Activated T-cell treated with anti-CD3 and anti-CD28 coated beads, Interleukin-2, amount 50 U/mL, for 24 hours (primary cell): ENCODE measurements around the gene INSRR.

Source experiments
- DNase-seq: peaks from one replicate; pipeline ENCODE4 v3.0.0-alpha.2; 2020
- H3K27ac Mint-ChIP-seq: 2 replicates; pipeline ENCODE4 v1.8.0; 2020; ENCODE audit warnings: mild to moderate bottlenecking, mixed read lengths
- H3K27me3 Mint-ChIP-seq: 2 replicates; pipeline ENCODE4 v1.8.0; 2020; ENCODE audit warnings: mixed read lengths
- H3K36me3 Mint-ChIP-seq: 2 replicates; pipeline ENCODE4 v1.8.0; 2020; ENCODE audit warnings: low read depth, mixed read lengths
- H3K4me1 Mint-ChIP-seq: 2 replicates; pipeline ENCODE4 v1.8.0; 2020; ENCODE audit warnings: low read depth, mixed read lengths
- H3K4me3 Mint-ChIP-seq: 2 replicates; pipeline ENCODE4 v1.8.0; 2020; ENCODE audit warnings: mild to moderate bottlenecking, moderate library complexity, mixed read lengths
- H3K9me3 Mint-ChIP-seq: 2 replicates; pipeline ENCODE4 v1.8.0; 2020; ENCODE audit warnings: mixed read lengths

Gene INSRR

GRCh38 chr1:156898161-156898566 lies 39.2 kb upstream of the INSRR start:
- no peak for DNase-seq
- peak overlapping the region; percentile 39 for H3K27ac Mint-ChIP-seq

GRCh38 chr1:156897078-156897825 lies 38.3 kb upstream of the INSRR start:
- Mint-ChIP-seq H3K36me3 (no peaks in the 10 kb centered on the region), H3K27ac (no peak overlapping the region), H3K9me3 (no peaks in the 10 kb centered on the region), H3K27me3 (peaks cover 63% of the 10 kb centered on the region), H3K4me1 (peaks cover 13% of the 10 kb centered on the region), H3K4me3 (no peak overlapping the region)
- no peak for DNase-seq

More at GRCh38 chr1:156898161-156898566, 39.2 kb upstream of the INSRR start:
- no peaks in the 10 kb centered on the region for H3K36me3 Mint-ChIP-seq
- H3K4me1 Mint-ChIP-seq = peaks cover 6% of the 10 kb centered on the region
- H3K4me3 Mint-ChIP-seq = no peak overlapping the region
- H3K9me3 Mint-ChIP-seq = no peaks in the 10 kb centered on the region
- peaks cover 55% of the 10 kb centered on the region for H3K27me3 Mint-ChIP-seq

DNA sequence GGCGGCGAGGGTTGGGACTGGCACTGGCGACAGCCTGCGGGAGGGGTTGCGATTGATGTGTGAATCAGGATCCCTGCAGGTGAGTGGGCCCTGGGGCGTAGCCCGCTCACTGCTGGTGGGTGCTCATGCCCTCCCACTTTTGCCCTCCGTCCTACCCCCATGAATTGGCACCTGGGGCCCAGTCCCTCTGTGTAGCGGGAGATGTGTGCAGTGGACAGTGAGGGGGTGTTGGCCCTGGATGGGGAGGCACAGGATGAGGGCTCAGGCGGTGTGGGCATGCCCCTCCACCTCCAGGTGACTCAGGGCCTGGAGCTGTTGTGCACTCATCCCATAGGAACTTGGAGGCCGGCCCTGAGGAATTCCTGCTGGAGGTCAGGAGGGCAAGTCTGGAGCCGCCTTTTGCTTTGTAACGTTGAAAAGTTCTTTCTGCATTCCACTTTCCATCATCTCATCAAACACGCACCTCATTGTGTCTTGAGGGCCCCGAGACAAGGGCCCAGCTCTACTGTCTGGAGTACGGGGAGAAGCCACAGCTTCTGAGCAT lies 37.6 kb upstream of the INSRR start:
- Mint-ChIP-seq H3K9me3 (no peaks in the 10 kb centered on the region), H3K4me3 (no peak overlapping the region), H3K4me1 (peaks cover 19% of the 10 kb centered on the region), H3K27ac (no peak overlapping the region), H3K36me3 (no peaks in the 10 kb centered on the region), H3K27me3 (peaks cover 70% of the 10 kb centered on the region)
- DNase-seq = no peak

GRCh38 chr1:156895927-156896326 lies 37.0 kb upstream of the INSRR start:
- H3K36me3 Mint-ChIP-seq = no peaks in the 10 kb centered on the region
- DNase-seq = no peak
- H3K4me1 Mint-ChIP-seq = peaks cover 19% of the 10 kb centered on the region
- H3K27ac Mint-ChIP-seq = no peak overlapping the region
- no peak overlapping the region for H3K4me3 Mint-ChIP-seq
- peaks cover 74% of the 10 kb centered on the region for H3K27me3 Mint-ChIP-seq
- no peaks in the 10 kb centered on the region for H3K9me3 Mint-ChIP-seq

DNA sequence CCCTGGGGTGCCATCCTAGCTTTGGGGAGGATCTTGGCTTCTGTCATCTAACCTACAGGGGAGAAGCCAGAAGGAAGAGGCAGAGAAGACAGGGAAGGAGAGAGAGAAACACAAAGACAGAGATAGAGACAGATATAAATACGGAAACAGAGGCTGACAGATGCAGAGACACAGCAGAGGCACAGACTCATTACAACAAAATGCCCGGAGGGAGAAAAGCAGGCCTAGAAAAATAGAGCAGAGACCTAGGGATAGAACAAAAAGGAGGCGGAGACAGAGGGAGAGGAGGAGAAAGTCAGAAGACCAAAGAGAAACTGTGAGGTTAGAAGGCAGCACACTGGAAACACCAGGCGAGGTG lies 36.5 kb upstream of the INSRR start:
- Mint-ChIP-seq H3K4me3 (no peak overlapping the region), H3K27me3 (peaks cover 77% of the 10 kb centered on the region)
- DNase-seq = no peak

GRCh38 chr1:156894711-156895454 lies 36.0 kb upstream of the INSRR start:
- Mint-ChIP-seq H3K27me3 (peaks cover 80% of the 10 kb centered on the region), H3K27ac (no peak overlapping the region), H3K36me3 (no peaks in the 10 kb centered on the region), H3K4me3 (no peak overlapping the region), H3K4me1 (peaks cover 21% of the 10 kb centered on the region), H3K9me3 (no peaks in the 10 kb centered on the region)
- DNase-seq = no peak

More for the DNA sequence above, 36.5 kb upstream of the INSRR start:
- Mint-ChIP-seq H3K36me3 (no peaks in the 10 kb centered on the region), H3K27ac (no peak overlapping the region), H3K9me3 (no peaks in the 10 kb centered on the region), H3K4me1 (peaks cover 19% of the 10 kb centered on the region)

DNA sequence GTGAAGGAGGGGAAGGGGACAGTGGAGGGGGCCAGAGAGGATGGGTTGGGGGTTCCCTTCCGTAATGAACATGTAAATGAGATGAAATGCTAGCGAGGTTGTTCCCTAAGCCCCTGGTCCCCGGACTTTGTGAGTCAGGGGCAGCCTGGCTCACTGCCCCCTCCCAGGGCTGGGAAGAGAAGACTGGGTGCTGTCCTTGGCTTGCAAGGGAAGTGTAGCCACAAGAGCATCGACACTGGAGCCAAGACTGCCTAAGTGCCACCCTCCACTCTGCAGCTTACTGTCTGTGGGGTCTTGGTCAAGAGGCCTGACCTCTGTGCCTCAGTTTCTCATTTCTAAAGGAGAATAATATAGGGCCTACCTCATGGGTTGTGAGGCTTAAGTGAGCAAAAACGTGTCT lies 35.1 kb upstream of the INSRR start:
- H3K36me3 Mint-ChIP-seq = no peaks in the 10 kb centered on the region
- H3K9me3 Mint-ChIP-seq = no peaks in the 10 kb centered on the region
- no peak overlapping the region for H3K27ac Mint-ChIP-seq
- no peak for DNase-seq
- H3K4me3 Mint-ChIP-seq = no peak overlapping the region
- H3K27me3 Mint-ChIP-seq = peaks cover 81% of the 10 kb centered on the region
- H3K4me1 Mint-ChIP-seq = peaks cover 21% of the 10 kb centered on the region

GRCh38 chr1:156893048-156893953 lies 34.4 kb upstream of the INSRR start, which contains the start of gene PEAR1:
Gene PEAR1 (plus strand): TSS chr1:156893718. CDS start chr1:156903927, 10,209 bp downstream.
- H3K27me3 Mint-ChIP-seq = peaks cover 78% of the 10 kb centered on the region
- H3K36me3 Mint-ChIP-seq = no peaks in the 10 kb centered on the region
- no peak for DNase-seq
- H3K9me3 Mint-ChIP-seq = no peaks in the 10 kb centered on the region
- H3K4me3 Mint-ChIP-seq = peak within 1 kb of the TSS; percentile 47
- H3K27ac Mint-ChIP-seq = no peak within 1 kb of the TSS
- H3K4me1 Mint-ChIP-seq = peaks cover 20% of the 10 kb centered on the region

DNA sequence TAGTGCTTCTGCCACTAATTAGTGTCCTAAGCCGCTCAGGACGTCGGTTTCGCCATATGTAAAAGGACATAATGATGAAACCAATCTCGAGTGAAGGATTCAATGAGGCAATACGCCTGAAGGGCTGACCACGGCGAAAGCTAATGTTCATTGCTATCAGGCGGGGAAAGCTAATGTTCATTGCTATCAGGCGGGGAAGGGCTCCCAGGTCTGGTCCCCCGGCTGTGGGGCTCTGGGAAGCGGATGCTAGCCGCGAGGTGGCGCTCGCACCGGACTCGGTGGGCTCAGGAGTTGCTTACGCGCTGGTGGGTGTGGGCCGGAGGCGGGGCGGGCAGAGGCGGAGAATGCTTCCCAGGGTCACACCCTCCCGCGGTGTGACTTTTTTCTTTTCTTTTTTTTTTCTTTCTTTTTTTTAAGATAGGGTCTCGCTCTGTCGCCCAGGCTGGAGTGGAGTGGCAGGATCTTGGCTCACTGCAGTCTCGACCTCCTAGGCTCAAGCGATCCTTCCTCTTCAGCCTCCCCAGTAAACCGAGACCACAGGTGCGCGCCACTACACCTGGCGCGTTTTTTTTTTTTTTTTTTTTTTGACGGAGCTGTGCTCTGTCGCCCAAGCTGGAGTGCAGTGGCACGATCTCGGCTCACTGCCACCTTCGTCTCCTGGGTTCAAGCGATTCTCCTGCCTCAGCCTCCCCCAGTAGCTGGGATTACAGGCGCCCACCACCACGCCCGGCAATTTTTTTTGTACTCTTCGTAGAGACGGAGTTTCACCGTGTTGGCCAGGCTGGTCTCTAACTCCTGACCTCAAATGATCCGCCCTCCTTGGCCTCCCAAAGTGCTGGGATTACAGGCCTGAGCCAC lies 33.5 kb upstream of the INSRR start:
- Mint-ChIP-seq H3K36me3 (no peaks in the 10 kb centered on the region), H3K9me3 (no peaks in the 10 kb centered on the region), H3K4me1 (peaks cover 17% of the 10 kb centered on the region), H3K27ac (no peak overlapping the region), H3K4me3 (peak overlapping the region; percentile 47), H3K27me3 (peaks cover 72% of the 10 kb centered on the region)
- DNase-seq = peak; percentile 90

- peak; percentile 68 for DNase-seq
- Mint-ChIP-seq H3K27ac (no peak overlapping the region), H3K9me3 (no peaks in the 10 kb centered on the region), H3K4me3 (no peak overlapping the region), H3K36me3 (no peaks in the 10 kb centered on the region), H3K4me1 (peaks cover 17% of the 10 kb centered on the region), H3K27me3 (peaks cover 62% of the 10 kb centered on the region)
These were observed 31.1 kb upstream of the INSRR start for GRCh38 chr1:156889802-156890580.

DNA sequence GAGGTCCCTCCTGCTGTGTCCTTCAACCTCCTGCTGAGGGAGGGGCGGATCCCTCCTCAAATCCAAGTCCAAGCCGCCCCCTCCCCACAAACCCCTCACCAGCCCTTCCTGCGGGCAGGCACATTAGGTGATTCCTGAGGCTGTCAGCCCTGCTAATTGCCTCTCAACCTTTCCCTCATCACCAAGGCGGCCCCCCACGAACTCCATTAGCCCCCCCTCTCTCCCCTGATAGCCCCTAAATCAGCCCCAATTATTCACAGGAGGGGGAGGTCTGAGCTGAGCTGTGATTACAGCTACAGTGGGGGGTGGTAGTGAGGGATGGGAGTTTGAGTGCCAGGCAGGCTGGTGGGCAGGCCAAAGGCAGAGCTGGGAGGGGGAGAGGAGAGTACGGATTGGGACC lies 28.8 kb upstream of the INSRR start:
- peaks cover 13% of the 10 kb centered on the region for H3K4me1 Mint-ChIP-seq
- no peak overlapping the region for H3K4me3 Mint-ChIP-seq
- no peaks in the 10 kb centered on the region for H3K36me3 Mint-ChIP-seq
- peaks cover 48% of the 10 kb centered on the region for H3K27me3 Mint-ChIP-seq
- no peak for DNase-seq
- no peaks in the 10 kb centered on the region for H3K9me3 Mint-ChIP-seq
- H3K27ac Mint-ChIP-seq = no peak overlapping the region

DNA sequence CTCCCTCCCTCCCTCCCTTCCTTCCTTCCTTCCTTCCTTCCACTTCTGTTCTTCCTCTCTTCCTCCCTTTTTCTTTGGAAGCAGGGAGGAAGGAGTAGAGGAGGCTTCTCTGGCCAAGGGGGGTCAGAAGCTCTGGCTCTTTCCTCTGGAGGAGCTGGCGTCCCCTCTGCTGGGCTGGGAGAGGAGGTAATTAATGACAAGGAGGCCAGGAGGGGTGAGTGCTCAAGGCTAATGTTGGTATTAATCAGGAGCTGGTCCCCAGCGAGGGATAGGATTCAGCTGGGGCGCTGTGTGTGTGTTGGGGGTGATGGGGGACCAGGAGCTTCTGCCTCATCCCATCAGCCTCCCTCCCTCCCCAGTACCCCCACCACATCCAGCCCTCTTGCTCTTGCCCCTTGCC lies 28.4 kb upstream of the INSRR start:
- Mint-ChIP-seq H3K4me1 (peaks cover 9% of the 10 kb centered on the region), H3K27me3 (peaks cover 45% of the 10 kb centered on the region)

More for the DNA sequence above, 28.4 kb upstream of the INSRR start:
- H3K36me3 Mint-ChIP-seq = no peaks in the 10 kb centered on the region
- no peaks in the 10 kb centered on the region for H3K9me3 Mint-ChIP-seq
- DNase-seq = no peak
- no peak overlapping the region for H3K4me3 Mint-ChIP-seq
- no peak overlapping the region for H3K27ac Mint-ChIP-seq
